Endometrial microvascular endothelial cells (primary cell): Measurements from ENCODE around the gene KIF5C. TPM values are rescaled to one million over a fixed set of nuclear protein-coding genes. Genes with fewer than 3 reads are reported as not detected.

ENCODE experiments used
- total RNA-seq: library from RNA; depleted of rRNA; stranded (reverse); fragments of >200 nt; gene quantifications from one replicate; pipeline ENCODE4 v1.2.3, GENCODE V29; 2015; ENCODE audit errors: inconsistent ontology term

The KIF5C gene
- total RNA-seq, 1 donor from 2014 or later: 4.6 TPM

Other genes starting within 250 kb of the KIF5C start
- 10.1 TPM for gene EPC2, start 230.5 kb upstream of the KIF5C start, total RNA-seq
- not detected for gene LYPD6B, start 163.5 kb downstream of the KIF5C start, total RNA-seq